Mesendoderm (in vitro differentiated cells): ENCODE measurements around the gene CADM4.

Source experiments
- DNase-seq: peaks from one replicate; pipeline ENCODE4 v3.0.0; 2013
- H2AK5ac ChIP-seq: 2 replicates; pipeline ENCODE4 v1.6.1; 2013; ENCODE audit warnings: low read length, inconsistent platforms
- H2BK120ac ChIP-seq: 2 replicates; pipeline ENCODE4 v1.6.1; 2013; ENCODE audit warnings: low read depth, mild to moderate bottlenecking, low read length, moderate library complexity, mixed read lengths
- H2BK15ac ChIP-seq: replicated peaks from 2 replicates; pipeline ENCODE4 v1.6.1; 2013; ENCODE audit warnings: low read depth, mild to moderate bottlenecking, moderate library complexity
- H2BK5ac ChIP-seq: 2 replicates; pipeline ENCODE4 v1.6.1; 2013; ENCODE audit warnings: low read length, inconsistent platforms
- H3K18ac ChIP-seq: 2 replicates; pipeline ENCODE4 v1.6.1; 2013; ENCODE audit warnings: mild to moderate bottlenecking, low read length, mixed read lengths
- H3K23ac ChIP-seq: one replicate; pipeline ENCODE4 v1.6.1; 2013; ENCODE audit warnings: low read length
- H3K27ac ChIP-seq: 2 replicates; pipeline ENCODE4 v1.5.1; 2013; ENCODE audit warnings: low read depth, mild to moderate bottlenecking, inconsistent platforms, low read length, moderate library complexity
- H3K27me3 ChIP-seq: 2 replicates; pipeline ENCODE4 v1.6.1; 2013; ENCODE audit warnings: low read length, control low read depth, mild to moderate bottlenecking, inconsistent platforms; ENCODE audit not compliant: insufficient read depth, poor library complexity
- H3K36me3 ChIP-seq: 2 replicates; pipeline ENCODE4 v1.6.1; 2013; ENCODE audit warnings: low read length, inconsistent platforms; ENCODE audit not compliant: control insufficient read depth, insufficient read depth
- H3K4ac ChIP-seq: one replicate; pipeline ENCODE4 v1.6.1; 2013; ENCODE audit warnings: low read depth, mild to moderate bottlenecking, low read length, moderate library complexity
- H3K4me1 ChIP-seq: 2 replicates; pipeline ENCODE4 v1.6.1; 2013; ENCODE audit warnings: low read depth, low read length, inconsistent platforms; ENCODE audit not compliant: control insufficient read depth
- H3K4me2 ChIP-seq: 2 replicates; pipeline ENCODE4 v1.6.1; 2013; ENCODE audit warnings: low read length
- H3K4me3 ChIP-seq: 2 replicates; pipeline ENCODE4 v1.5.1; 2013; ENCODE audit warnings: mild to moderate bottlenecking, low read length
- H3K56ac ChIP-seq: one replicate; pipeline ENCODE4 v1.6.1; 2013; ENCODE audit warnings: low read length
- H3K79me1 ChIP-seq: 2 replicates; pipeline ENCODE4 v1.6.1; 2013; ENCODE audit warnings: low read length, inconsistent platforms
- H3K79me2 ChIP-seq: 2 replicates; pipeline ENCODE4 v1.6.1; 2013; ENCODE audit warnings: mild to moderate bottlenecking, low read length; ENCODE audit not compliant: control insufficient read depth, insufficient read depth
- H3K9ac ChIP-seq: 2 replicates; pipeline ENCODE4 v1.6.1; 2013; ENCODE audit warnings: low read length, inconsistent platforms
- H4K5ac ChIP-seq: one replicate; pipeline ENCODE4 v1.6.1; 2013; ENCODE audit warnings: low read length
- H4K8ac ChIP-seq: one replicate; pipeline ENCODE4 v1.6.1; 2013; ENCODE audit warnings: low read depth, mild to moderate bottlenecking, control low read depth, low read length, moderate library complexity
- WGBS: extraction: QIAGEN DNeasy Blood & Tissue Kit; methylation state at CpG from one replicate; pipeline ENCODE4 v1.1.7; 2013; ENCODE audit warnings: low lambda C conversion rate, missing lambda C conversion rate; ENCODE audit not compliant: insufficient coverage; ENCODE audit errors: extremely low coverage; 5-methylcytosine and 5-hydroxymethylcytosine counted together

Gene CADM4

GRCh38 chr19:43623889-43624670 lies 15.6 kb downstream of the CADM4 start:
- Histone ChIP-seq H3K9ac (no peak overlapping the region), H3K4me3 (no peak overlapping the region), H3K36me3 (no peaks in the 10 kb centered on the region), H3K23ac (no peak overlapping the region), H3K27ac (no peak overlapping the region), H2BK120ac (no peak overlapping the region), H3K4me2 (no peak overlapping the region), H4K5ac (no peak overlapping the region), H3K27me3 (no peaks in the 10 kb centered on the region), H2BK5ac (no peak overlapping the region), H3K4me1 (no peaks in the 10 kb centered on the region), H4K8ac (no peak overlapping the region), H2AK5ac (no peak overlapping the region), H3K56ac (no peak overlapping the region), H2BK15ac (no peak overlapping the region), H3K79me1 (no peaks in the 10 kb centered on the region), H3K18ac (no peak overlapping the region), H3K79me2 (no peaks in the 10 kb centered on the region), H3K4ac (no peak overlapping the region)
- no CpG with 5 or more reads among the region's 35 CpGs for WGBS
- DNase-seq: peak; percentile 42

- H3K18ac ChIP-seq: no peak overlapping the region
- no peak overlapping the region for H2BK120ac ChIP-seq
- no peak overlapping the region for H3K56ac ChIP-seq
- H3K4ac ChIP-seq: no peak overlapping the region
- DNase-seq: no peak
- no peak overlapping the region for H2BK15ac ChIP-seq
- no peaks in the 10 kb centered on the region for H3K27me3 ChIP-seq
- no peaks in the 10 kb centered on the region for H3K79me1 ChIP-seq
- no peak overlapping the region for H2AK5ac ChIP-seq
- H3K79me2 ChIP-seq: no peaks in the 10 kb centered on the region
- H3K9ac ChIP-seq: no peak overlapping the region
- H3K27ac ChIP-seq: no peak overlapping the region
- no peak overlapping the region for H4K5ac ChIP-seq
- no peak overlapping the region for H4K8ac ChIP-seq
- H3K4me2 ChIP-seq: no peak overlapping the region
- no peaks in the 10 kb centered on the region for H3K36me3 ChIP-seq
- WGBS: no CpG with 5 or more reads among the region's 1 CpG
- no peak overlapping the region for H2BK5ac ChIP-seq
- H3K4me1 ChIP-seq: no peaks in the 10 kb centered on the region
- no peak overlapping the region for H3K4me3 ChIP-seq
- H3K23ac ChIP-seq: no peak overlapping the region
These were observed 16.7 kb downstream of the CADM4 start for GRCh38 chr19:43622956-43623355.

GRCh38 chr19:43622070-43622469 lies 17.6 kb downstream of the CADM4 start:
- Histone ChIP-seq H2AK5ac (no peak overlapping the region), H3K79me2 (no peaks in the 10 kb centered on the region), H3K23ac (no peak overlapping the region), H2BK120ac (no peak overlapping the region), H3K36me3 (no peaks in the 10 kb centered on the region), H2BK5ac (no peak overlapping the region), H4K8ac (no peak overlapping the region), H3K4me2 (no peak overlapping the region), H3K9ac (no peak overlapping the region), H3K56ac (no peak overlapping the region), H4K5ac (no peak overlapping the region), H3K79me1 (no peaks in the 10 kb centered on the region), H3K27ac (no peak overlapping the region), H3K4ac (no peak overlapping the region), H3K4me3 (no peak overlapping the region), H2BK15ac (no peak overlapping the region), H3K27me3 (no peaks in the 10 kb centered on the region), H3K4me1 (no peaks in the 10 kb centered on the region), H3K18ac (no peak overlapping the region)
- WGBS: no CpG with 5 or more reads among the region's 4 CpGs
- DNase-seq: no peak

- no peak for DNase-seq
- no peak overlapping the region for H3K4me3 ChIP-seq
- peak overlapping the region; percentile 66 for H3K4ac ChIP-seq
- peak overlapping the region; percentile 44 for H3K4me2 ChIP-seq
- no peaks in the 10 kb centered on the region for H3K79me1 ChIP-seq
- no peak overlapping the region for H4K5ac ChIP-seq
- peak overlapping the region; percentile 14 for H3K27ac ChIP-seq
- no peak overlapping the region for H2AK5ac ChIP-seq
- H3K36me3 ChIP-seq: no peaks in the 10 kb centered on the region
- H2BK5ac ChIP-seq: no peak overlapping the region
- H3K23ac ChIP-seq: no peak overlapping the region
- H2BK120ac ChIP-seq: no peak overlapping the region
- peak overlapping the region; percentile 78 for H3K56ac ChIP-seq
- no peak overlapping the region for H4K8ac ChIP-seq
- H3K4me1 ChIP-seq: no peaks in the 10 kb centered on the region
- no peak overlapping the region for H2BK15ac ChIP-seq
- WGBS: no CpG with 5 or more reads among the region's 23 CpGs
- no peaks in the 10 kb centered on the region for H3K79me2 ChIP-seq
- peak overlapping the region; percentile 59 for H3K9ac ChIP-seq
- H3K27me3 ChIP-seq: no peaks in the 10 kb centered on the region
- H3K18ac ChIP-seq: peak overlapping the region; percentile 44
These were observed 19.3 kb downstream of the CADM4 start for GRCh38 chr19:43620061-43621001.

DNA sequence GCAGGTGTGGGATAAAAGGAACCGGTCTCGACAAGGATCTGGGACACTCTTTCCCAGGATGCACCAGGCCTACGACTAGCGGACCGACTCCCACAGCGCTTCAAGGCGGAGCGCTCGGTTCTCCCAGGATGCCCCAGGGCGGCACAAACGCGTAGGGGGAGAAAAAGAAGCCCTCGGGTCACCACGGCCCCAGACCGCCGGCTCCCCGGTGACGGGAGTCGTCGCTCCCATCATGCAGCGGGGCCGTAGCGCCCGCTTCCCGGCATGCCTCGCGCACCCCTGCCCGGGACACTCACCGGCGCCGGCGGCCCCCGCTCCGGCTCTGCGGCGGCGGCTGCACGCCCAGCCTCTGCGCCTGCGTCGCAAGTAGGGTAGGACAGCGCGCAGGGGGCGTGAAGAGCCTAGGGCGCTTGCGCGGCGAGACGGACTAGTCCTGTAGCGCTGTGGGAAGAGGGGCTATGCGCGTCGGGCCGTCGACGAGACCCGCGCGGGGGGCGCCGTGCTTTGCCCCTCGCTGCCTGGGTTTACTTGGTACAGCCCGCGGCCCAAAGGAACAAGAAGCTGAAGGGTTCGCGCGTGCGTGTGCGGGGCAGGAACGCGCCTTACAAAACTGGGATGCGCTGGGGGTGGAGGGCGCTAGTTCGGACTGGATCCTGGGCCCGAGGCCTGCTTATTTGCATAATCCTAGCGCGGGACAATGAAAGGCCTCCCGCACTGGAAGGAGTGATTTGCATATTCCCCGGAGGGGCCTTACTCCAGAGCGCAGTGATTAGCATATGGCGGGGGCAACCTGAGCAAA lies 20.2 kb downstream of the CADM4 start, which contains the start of gene ZNF428:
Gene ZNF428, minus strand, starts transcription at position 368 of the 799 bp plus-strand sequence. CDS start 5,325 bp downstream, outside the sequence.
- Histone ChIP-seq H3K9ac (peak within 1 kb of the TSS; percentile 71), H3K27me3 (no peaks in the 10 kb centered on the region), H3K4me1 (no peaks in the 10 kb centered on the region), H4K8ac (no peak within 1 kb of the TSS), H4K5ac (no peak within 1 kb of the TSS), H3K36me3 (no peaks in the 10 kb centered on the region), H3K56ac (peak within 1 kb of the TSS; percentile 78), H2AK5ac (no peak within 1 kb of the TSS), H3K4me2 (peak within 1 kb of the TSS; percentile 44), H2BK5ac (peak within 1 kb of the TSS; percentile 16), H3K79me2 (no peaks in the 10 kb centered on the region), H3K4ac (peak within 1 kb of the TSS; percentile 66), H3K18ac (peak within 1 kb of the TSS; percentile 77), H3K4me3 (peak within 1 kb of the TSS; percentile 18), H2BK120ac (no peak within 1 kb of the TSS), H3K23ac (peak within 1 kb of the TSS; percentile 54), H2BK15ac (no peak within 1 kb of the TSS), H3K79me1 (peaks cover 1% of the 10 kb centered on the region), H3K27ac (peak within 1 kb of the TSS; percentile 85)
- peak; percentile 98 for DNase-seq
- WGBS: no CpG with 5 or more reads among the region's 81 CpGs
